HCT116 (cell line): ENCODE measurements around the gene FGL2. TPM values are rescaled to one million over a fixed set of nuclear protein-coding genes. Genes with fewer than 3 reads are reported as not detected.

Source experiments
- ATAC-seq: fragments of 200-7000 bp; cut with Tn5 transposase; 2 replicates; pipeline ENCODE4 v1.9.1; 2020; ENCODE audit warnings: mild to moderate bottlenecking, moderate library complexity
- Bru-seq: library from RNA; stranded (reverse); fragments of 400-500 nt; gene quantifications from one replicate; lab custom pipeline; 2021; lab: Mats Ljungman, UMichigan
- BruChase-seq, 2 experiments: library from RNA; stranded (reverse); fragments of 400-500 nt; gene quantifications; one replicate each; lab custom pipeline; 2021; lab: Mats Ljungman, UMichigan
- BruUV-seq: library from RNA; stranded (reverse); fragments of 400-500 nt; replicated peaks from 2 replicates; lab custom pipeline; 2021; lab: Mats Ljungman, UMichigan
- CTCF ChIA-PET: fragments of 300-600 bp; sonication (Branson Sonifier 250); formaldehyde crosslinking; loops from one replicate; lab custom pipeline; 2021; ENCODE audit warnings: antibody characterized with exemption; lab: Charles Lee
- POLR2A ChIA-PET: fragments of 300-600, 350-600 bp; sonication (Branson Sonifier 250); formaldehyde crosslinking; loops from one replicate; lab custom pipeline; 2021; ENCODE audit warnings: antibody characterized with exemption; lab: Charles Lee
- RAD21 ChIA-PET, 2 experiments: fragments of 300-600 bp; sonication (Branson Sonifier 250); formaldehyde crosslinking; loops; one replicate each; lab custom pipeline; 2023; ENCODE audit warnings: low total read pairs in 2 of 2; ENCODE audit not compliant: uncharacterized antibody in 2 of 2, unreplicated experiment in 2 of 2, low non-redundant PET in 1 of 2; lab: Charles Lee
- DNase-seq: peaks from one replicate; pipeline ENCODE4 v3.0.0-alpha.2; 2010; ENCODE audit warnings: low read depth, low spot score
- H2AFZ ChIP-seq: fragments of 200-600 bp; shearing (Covaris generic), sonication (generic); 2 replicates; pipeline ENCODE4 v1.6.1; 2017; ENCODE audit warnings: low read depth, mixed run types, mixed read lengths, antibody characterized with exemption, low read length; ENCODE audit not compliant: poor library complexity, severe bottlenecking
- H3K27ac ChIP-seq: 2 replicates; pipeline ENCODE4 v1.5.1; 2012; ENCODE audit warnings: low read depth, low read length
- H3K27me3 ChIP-seq: fragments of 200-600 bp; sonication (generic); 2 replicates; pipeline ENCODE4 v1.6.1; 2016; ENCODE audit warnings: mixed run types, low read length, mixed read lengths; ENCODE audit not compliant: insufficient read depth
- H3K36me3 ChIP-seq, 2 experiments: fragments of 200-500 bp in 1 of 2; fragments of 200-600 bp in 1 of 2; sonication (Bioruptor generic) in 1 of 2; sonication (generic) in 1 of 2; 2 replicates each; pipeline versions ENCODE4 v1.5.1 to v1.6.1; 2014 to 2016; ENCODE audit warnings: low read length in 2 of 2, inconsistent platforms in 1 of 2, mixed read lengths in 1 of 2, mixed run types in 1 of 2; ENCODE audit not compliant: insufficient read depth in 2 of 2, control insufficient read depth in 1 of 2
- H3K4me1 ChIP-seq, 2 experiments: fragments of 200-600 bp in 1 of 2; sonication (generic) in 1 of 2; 2 replicates each; pipeline versions ENCODE4 v1.5.1 to v1.6.1; 2012 to 2017; ENCODE audit warnings: low read length in 2 of 2, inconsistent platforms in 1 of 2, mild to moderate bottlenecking in 1 of 2, mixed read lengths in 1 of 2, mixed run types in 1 of 2, moderate library complexity in 1 of 2; ENCODE audit not compliant: insufficient read depth in 2 of 2, control insufficient read depth in 1 of 2
- H3K4me2 ChIP-seq: fragments of 200-600 bp; sonication (generic); 2 replicates; pipeline ENCODE4 v1.6.1; 2017; ENCODE audit warnings: mixed run types, low read length, mixed read lengths
- H3K4me3 ChIP-seq, 2 experiments: fragments of 200-600 bp in 1 of 2; sonication (generic) in 1 of 2; replicated peaks in 1 of 2; 2 replicates each; pipeline ENCODE4 v1.5.1; 2011 to 2016; ENCODE audit warnings: low read length in 2 of 2, control low read depth in 1 of 2, low read depth in 1 of 2, mild to moderate bottlenecking in 1 of 2, mixed read lengths in 1 of 2, mixed run types in 1 of 2
- H3K79me2 ChIP-seq: fragments of 200-600 bp; sonication (generic); 2 replicates; pipeline ENCODE4 v1.6.1; 2017; ENCODE audit warnings: mild to moderate bottlenecking, mixed run types, low read length, moderate library complexity, mixed read lengths; ENCODE audit not compliant: insufficient read depth
- H3K9ac ChIP-seq: fragments of 200-600 bp; sonication (generic); 2 replicates; pipeline ENCODE4 v1.6.1; 2016; ENCODE audit warnings: low read length, mixed read lengths
- H3K9me2 ChIP-seq: fragments of 200-600 bp; sonication (generic), shearing (Covaris generic); 2 replicates; pipeline ENCODE4 v1.6.1; 2017; ENCODE audit warnings: mixed run types, mild to moderate bottlenecking, moderate library complexity; ENCODE audit not compliant: insufficient read depth
- H3K9me3 ChIP-seq, 2 experiments: fragments of 200-500 bp in 1 of 2; fragments of 200-600 bp in 1 of 2; sonication (Bioruptor generic) in 1 of 2; sonication (generic) in 1 of 2; 2 replicates each; pipeline ENCODE4 v1.6.1; 2014 to 2017; ENCODE audit warnings: low read length in 2 of 2, mixed read lengths in 2 of 2, inconsistent platforms in 1 of 2, low read depth in 1 of 2, mild to moderate bottlenecking in 1 of 2, mixed run types in 1 of 2, moderate library complexity in 1 of 2; ENCODE audit not compliant: control insufficient read depth in 1 of 2, insufficient read depth in 1 of 2
- H4K20me1 ChIP-seq: fragments of 200-600 bp; sonication (generic), shearing (Covaris generic); 2 replicates; pipeline ENCODE4 v1.6.1; 2017; ENCODE audit warnings: mixed run types, mild to moderate bottlenecking, moderate library complexity; ENCODE audit not compliant: insufficient read depth
- CBX3 ChIP-seq: IDR thresholded peaks from 2 replicates; pipeline ENCODE4 v1.6.1; 2012; ENCODE audit warnings: low read depth
- CEBPB ChIP-seq: IDR thresholded peaks from 2 replicates; pipeline ENCODE4 v1.6.1; 2012; ENCODE audit warnings: low read depth
- EZH2 ChIP-seq: fragments of 200-600 bp; sonication (generic); IDR thresholded peaks from 2 replicates; pipeline ENCODE4 v1.6.1; 2017; ENCODE audit warnings: antibody characterized with exemption, mixed run types
- MAX ChIP-seq: IDR thresholded peaks from 2 replicates; pipeline ENCODE4 v1.6.1; 2012
- POLR2A ChIP-seq: IDR thresholded peaks from 2 replicates; pipeline ENCODE4 v1.7.0; 2011; ENCODE audit warnings: borderline replicate concordance; ENCODE audit not compliant: insufficient read depth, insufficient read length; ENCODE audit errors: extremely low read depth
- POLR2AphosphoS5 ChIP-seq: IDR thresholded peaks from 2 replicates; pipeline ENCODE4 v1.6.1; 2011; ENCODE audit warnings: mild to moderate bottlenecking, low read depth, low read length, moderate library complexity
- RAD21 ChIP-seq: IDR thresholded peaks from 2 replicates; pipeline ENCODE4 v1.6.1; 2012; ENCODE audit warnings: low read depth, mild to moderate bottlenecking
- REST ChIP-seq: IDR thresholded peaks from 2 replicates; pipeline ENCODE4 v1.6.1; 2012; ENCODE audit warnings: low read depth
- SP1 ChIP-seq: IDR thresholded peaks from 2 replicates; pipeline ENCODE4 v1.6.1; 2012; ENCODE audit warnings: low read depth
- SRF ChIP-seq: IDR thresholded peaks from 2 replicates; pipeline ENCODE4 v1.6.1; 2012; ENCODE audit warnings: low read depth
- TCF7L2 ChIP-seq: IDR thresholded peaks from 2 replicates; pipeline ENCODE4 v1.7.0; 2011; ENCODE audit warnings: borderline replicate concordance, inconsistent platforms; ENCODE audit not compliant: insufficient read depth, insufficient read length; ENCODE audit errors: extremely low read depth
- YY1 ChIP-seq: IDR thresholded peaks from 2 replicates; pipeline ENCODE4 v1.6.1; 2011; ENCODE audit warnings: low read length, low read depth, moderate library complexity, mild to moderate bottlenecking; ENCODE audit not compliant: insufficient replicate concordance; ENCODE audit errors: extremely low read depth
- ZNF274 ChIP-seq: fragments of 200-500 bp; sonication (Bioruptor generic); IDR thresholded peaks from 2 replicates; pipeline ENCODE4 v1.6.1; 2014; ENCODE audit warnings: mild to moderate bottlenecking, low read depth, low read length, inconsistent platforms
- intact Hi-C: fragments of 100-400 bp; cut with micrococcal nuclease; formaldehyde crosslinking; loops from 2 replicates; pipeline ENCODE4 v1.10.0; 2022
- long read RNA-seq: library from polyadenylated mRNA; unstranded; transcript quantifications from one replicate; pipeline ENCODE4 v2.0.0, GENCODE V29; 2021; ENCODE audit not compliant: unreplicated experiment
- polyA plus RNA-seq: library from polyadenylated mRNA; unstranded; fragments of >200 nt; gene quantifications from 2 replicates; pipeline ENCODE4 v1.2.1, GENCODE V29; 2012; ENCODE audit warnings: missing spikeins
- total RNA-seq: library from RNA; stranded (reverse); gene quantifications from one replicate; pipeline ENCODE4 v1.2.1, GENCODE V29; 2021; ENCODE audit not compliant: unreplicated experiment
- TF ChIP-seq, protein P1 (sequence below): IDR thresholded peaks from 2 replicates; pipeline ENCODE4 v1.6.1; 2012
- TF ChIP-seq, protein P2 (sequence below): IDR thresholded peaks from 2 replicates; pipeline ENCODE4 v1.6.1; 2011; ENCODE audit warnings: mild to moderate bottlenecking, low read length, moderate library complexity; ENCODE audit not compliant: insufficient replicate concordance; ENCODE audit errors: extremely low read depth

The FGL2 gene, protein sequence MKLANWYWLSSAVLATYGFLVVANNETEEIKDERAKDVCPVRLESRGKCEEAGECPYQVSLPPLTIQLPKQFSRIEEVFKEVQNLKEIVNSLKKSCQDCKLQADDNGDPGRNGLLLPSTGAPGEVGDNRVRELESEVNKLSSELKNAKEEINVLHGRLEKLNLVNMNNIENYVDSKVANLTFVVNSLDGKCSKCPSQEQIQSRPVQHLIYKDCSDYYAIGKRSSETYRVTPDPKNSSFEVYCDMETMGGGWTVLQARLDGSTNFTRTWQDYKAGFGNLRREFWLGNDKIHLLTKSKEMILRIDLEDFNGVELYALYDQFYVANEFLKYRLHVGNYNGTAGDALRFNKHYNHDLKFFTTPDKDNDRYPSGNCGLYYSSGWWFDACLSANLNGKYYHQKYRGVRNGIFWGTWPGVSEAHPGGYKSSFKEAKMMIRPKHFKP
- total RNA-seq (not detected), Bru-seq, nascent RNA (not detected), BruChase-seq, experiment 1, labeled RNA remaining after a 6-hour chase (not detected), BruChase-seq, experiment 2, labeled RNA remaining after a 2-hour chase (percentile 6 among the genes with signal in this experiment)
- 0.04 TPM in 1 of 2 replicates, not detected in the other for polyA plus RNA-seq
- long read RNA-seq: 0 reads

- DNase-seq (no peak), ATAC-seq (no peak)
- Histone ChIP-seq H4K20me1 (no peaks in the 10 kb centered on the region), H3K4me3 (no peak within 1 kb of the TSS), H3K36me3 (no peaks in the 10 kb centered on the region), H3K4me1 (no peaks in the 10 kb centered on the region), H3K9ac (no peak within 1 kb of the TSS), H2AFZ (no peak within 1 kb of the TSS), H3K79me2 (no peaks in the 10 kb centered on the region), H3K4me2 (no peak within 1 kb of the TSS), H3K27ac (no peak within 1 kb of the TSS), H3K9me2 (no peaks in the 10 kb centered on the region), H3K27me3 (no peaks in the 10 kb centered on the region), H3K9me3 (no peaks in the 10 kb centered on the region)
- POLR2A ChIA-PET: no interaction called here
- no peak for TF ChIP-seq YY1
- TF ChIP-seq, protein P1, sequence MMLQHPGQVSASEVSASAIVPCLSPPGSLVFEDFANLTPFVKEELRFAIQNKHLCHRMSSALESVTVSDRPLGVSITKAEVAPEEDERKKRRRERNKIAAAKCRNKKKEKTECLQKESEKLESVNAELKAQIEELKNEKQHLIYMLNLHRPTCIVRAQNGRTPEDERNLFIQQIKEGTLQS: no peak
- TF ChIP-seq REST: no peak
- no peak for TF ChIP-seq MAX
- TF ChIP-seq ZNF274: no peak
- TF ChIP-seq, protein P2, sequence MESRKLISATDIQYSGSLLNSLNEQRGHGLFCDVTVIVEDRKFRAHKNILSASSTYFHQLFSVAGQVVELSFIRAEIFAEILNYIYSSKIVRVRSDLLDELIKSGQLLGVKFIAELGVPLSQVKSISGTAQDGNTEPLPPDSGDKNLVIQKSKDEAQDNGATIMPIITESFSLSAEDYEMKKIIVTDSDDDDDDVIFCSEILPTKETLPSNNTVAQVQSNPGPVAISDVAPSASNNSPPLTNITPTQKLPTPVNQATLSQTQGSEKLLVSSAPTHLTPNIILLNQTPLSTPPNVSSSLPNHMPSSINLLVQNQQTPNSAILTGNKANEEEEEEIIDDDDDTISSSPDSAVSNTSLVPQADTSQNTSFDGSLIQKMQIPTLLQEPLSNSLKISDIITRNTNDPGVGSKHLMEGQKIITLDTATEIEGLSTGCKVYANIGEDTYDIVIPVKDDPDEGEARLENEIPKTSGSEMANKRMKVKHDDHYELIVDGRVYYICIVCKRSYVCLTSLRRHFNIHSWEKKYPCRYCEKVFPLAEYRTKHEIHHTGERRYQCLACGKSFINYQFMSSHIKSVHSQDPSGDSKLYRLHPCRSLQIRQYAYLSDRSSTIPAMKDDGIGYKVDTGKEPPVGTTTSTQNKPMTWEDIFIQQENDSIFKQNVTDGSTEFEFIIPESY: no peak
- no peak for TF ChIP-seq SP1
- no peak for TF ChIP-seq POLR2A
- no peak for TF ChIP-seq CEBPB
- no peak for TF ChIP-seq SRF
- TF ChIP-seq CBX3: no peak
- TF ChIP-seq RAD21: no peak
- TF ChIP-seq TCF7L2: no peak
- no peak for TF ChIP-seq EZH2
- no peak for TF ChIP-seq POLR2AphosphoS5
- intact Hi-C loops: no loop called here
- no TSS peak for BruUV-seq
- CTCF ChIA-PET: no interaction called here
- RAD21 ChIA-PET: no interaction called here
Measured at GRCh38 chr7:77199013-77199966, at the start of gene FGL2. TSS of gene FGL2 (minus strand) at chr7:77199819. CDS start at chr7:77199793, 26 bp downstream.
